CD4-positive, alpha-beta T cell treated with Interleukin-2 at 100 ng/mL for 4 hours (primary cell): Measurements from ENCODE around the gene ATAT1.

Experiments used
- DNase-seq: peaks from one replicate; pipeline ENCODE4 v3.0.0-alpha.2; 2020; ENCODE audit warnings: low spot score

Gene ATAT1

GRCh38 chr6:30684386-30685156, 57.9 kb downstream of the ATAT1 start:
- peak; percentile 60 for DNase-seq

DNA sequence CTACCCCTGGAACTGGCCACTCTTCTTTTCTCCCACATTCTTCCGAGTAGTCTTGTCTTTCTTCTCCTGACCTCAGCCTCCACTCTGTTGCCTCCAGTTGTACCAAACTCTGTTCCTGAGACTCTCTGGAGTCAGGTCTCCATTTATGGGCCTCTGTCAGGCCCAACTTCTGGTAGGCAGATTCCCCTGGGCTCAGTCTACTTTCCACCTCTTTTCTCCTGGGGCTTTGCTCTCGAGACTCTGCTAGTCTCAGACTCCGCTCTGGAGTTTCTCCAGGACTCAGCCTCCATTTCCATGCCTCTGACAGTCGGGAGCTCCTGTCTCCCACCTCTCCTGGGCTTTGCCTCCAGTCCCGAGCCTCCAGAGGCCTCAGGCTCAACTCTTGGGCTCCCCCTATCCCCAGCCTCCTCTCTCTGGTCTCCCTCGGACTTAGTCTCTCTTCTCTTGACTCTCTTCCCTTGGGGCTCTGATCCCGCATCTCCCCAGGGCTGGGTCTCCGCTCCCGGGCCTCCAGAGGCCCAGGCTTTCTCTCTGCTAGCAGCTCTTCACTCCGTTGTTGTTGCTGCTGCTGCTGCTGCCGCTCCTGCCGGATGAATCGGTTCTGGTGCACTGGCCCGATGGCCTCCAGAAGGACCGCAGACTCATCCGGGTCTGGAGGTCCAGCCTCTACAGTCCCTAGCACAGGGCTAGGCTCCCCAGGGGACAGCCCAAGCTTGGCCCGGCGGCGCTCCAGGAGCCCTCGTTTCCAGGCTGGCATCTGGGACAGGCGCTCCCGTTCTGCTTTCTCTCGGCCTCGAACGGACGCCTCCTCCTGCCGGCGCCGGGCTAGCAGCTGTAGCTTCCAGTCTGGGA, 58.7 kb downstream of the ATAT1 start:
- DNase-seq, result no peak

- peak; percentile 84 for DNase-seq
These were observed 59.6 kb downstream of the ATAT1 start, which contains the start of gene PPP1R18 for GRCh38 chr6:30686009-30686907. PPP1R18 (minus strand) TSS chr6:30686645; CDS start chr6:30686018, 627 bp downstream.

GRCh38 chr6:30686908-30687658, 60.4 kb downstream of the ATAT1 start:
- peak; percentile 80 for DNase-seq

DNA sequence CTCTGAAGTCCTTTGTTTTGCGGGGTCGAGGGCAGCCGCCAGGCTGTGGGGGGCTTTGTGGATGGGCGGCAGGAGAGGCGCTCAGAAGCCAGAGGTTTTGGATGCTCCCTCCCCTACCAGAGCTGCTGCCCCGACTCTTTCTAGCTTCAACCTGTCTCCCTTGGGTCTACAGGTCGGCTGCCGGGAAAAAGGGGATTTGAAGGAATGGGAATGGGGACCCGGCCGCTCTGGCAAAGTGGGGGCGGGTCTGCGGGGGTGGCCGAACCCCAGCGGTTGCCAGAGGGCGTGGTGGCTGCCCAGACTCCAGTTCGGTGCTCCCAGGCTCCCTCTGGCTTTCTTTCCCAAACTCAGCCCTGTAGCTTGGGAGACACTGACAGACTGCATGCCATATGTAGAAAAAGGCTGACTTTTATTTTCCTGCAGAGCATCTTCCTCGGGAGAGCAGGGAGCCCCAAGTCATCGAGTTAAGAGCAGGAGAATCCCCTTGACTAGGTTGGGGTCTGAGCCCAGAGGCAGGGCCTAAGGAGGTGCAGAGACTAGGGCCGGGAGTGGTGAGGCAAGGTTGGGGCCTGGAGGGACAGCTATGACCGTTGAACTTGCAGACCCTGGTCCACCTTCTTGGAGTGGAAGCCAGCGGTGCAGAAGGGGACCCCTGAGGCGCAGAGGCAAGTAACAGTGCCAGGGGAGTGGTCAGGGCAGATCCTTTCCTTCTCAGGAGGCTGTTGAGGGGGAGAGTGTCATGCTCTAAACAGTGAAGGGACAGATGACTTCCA, 61.2 kb downstream of the ATAT1 start:
- DNase-seq, result no peak

- no peak for DNase-seq
These were observed 61.9 kb downstream of the ATAT1 start for GRCh38 chr6:30688569-30688968.

- no peak for DNase-seq
These were observed 62.6 kb downstream of the ATAT1 start for GRCh38 chr6:30689022-30689865.

GRCh38 chr6:30689985-30690384, 63.3 kb downstream of the ATAT1 start:
- no peak for DNase-seq

DNA sequence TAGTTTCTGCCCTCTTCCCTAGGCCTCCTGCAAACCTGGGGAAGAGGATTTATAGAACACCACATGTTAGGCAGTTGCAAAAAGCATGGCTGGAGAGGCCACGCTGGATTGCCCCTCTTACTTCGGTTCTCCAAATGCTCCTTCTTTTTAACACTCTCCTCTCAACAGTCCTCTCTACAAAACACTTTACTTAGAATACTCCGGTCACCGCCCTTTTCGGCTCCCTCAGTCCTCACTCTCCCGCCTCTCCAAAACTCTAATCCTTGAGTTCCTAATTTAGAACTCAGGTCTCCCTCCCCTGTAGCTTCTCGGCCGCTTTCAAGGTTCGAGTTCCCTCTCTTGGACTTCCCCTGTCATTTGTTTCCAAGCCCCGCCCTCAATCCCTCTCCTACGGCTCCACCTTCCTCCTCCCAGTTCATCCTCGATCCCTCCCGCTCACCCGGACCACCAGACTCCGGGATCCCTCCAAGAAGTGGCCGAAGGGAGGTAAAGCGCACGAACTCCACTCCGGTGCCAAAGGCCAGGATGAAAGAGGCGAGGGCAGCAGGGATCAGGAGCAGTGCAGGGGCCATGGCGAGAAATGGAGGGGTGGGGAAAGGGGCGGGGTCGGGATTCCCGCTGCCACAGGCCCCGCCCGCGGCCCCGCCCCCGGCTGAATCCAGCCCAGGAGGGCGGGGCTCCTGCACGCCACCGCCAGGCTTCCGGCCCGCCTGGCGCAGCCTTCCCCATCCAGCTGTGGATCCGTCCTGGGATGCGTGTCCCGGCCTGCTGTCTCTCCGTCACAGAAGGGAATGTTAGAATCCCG, 63.9 kb downstream of the ATAT1 start, which contains the start of gene NRM:
Gene NRM, minus strand, starts transcription at position 582 of the 805 bp plus-strand sequence. Its CDS starts 10 bp downstream, at position 572.
- DNase-seq, result peak; percentile 58

DNA sequence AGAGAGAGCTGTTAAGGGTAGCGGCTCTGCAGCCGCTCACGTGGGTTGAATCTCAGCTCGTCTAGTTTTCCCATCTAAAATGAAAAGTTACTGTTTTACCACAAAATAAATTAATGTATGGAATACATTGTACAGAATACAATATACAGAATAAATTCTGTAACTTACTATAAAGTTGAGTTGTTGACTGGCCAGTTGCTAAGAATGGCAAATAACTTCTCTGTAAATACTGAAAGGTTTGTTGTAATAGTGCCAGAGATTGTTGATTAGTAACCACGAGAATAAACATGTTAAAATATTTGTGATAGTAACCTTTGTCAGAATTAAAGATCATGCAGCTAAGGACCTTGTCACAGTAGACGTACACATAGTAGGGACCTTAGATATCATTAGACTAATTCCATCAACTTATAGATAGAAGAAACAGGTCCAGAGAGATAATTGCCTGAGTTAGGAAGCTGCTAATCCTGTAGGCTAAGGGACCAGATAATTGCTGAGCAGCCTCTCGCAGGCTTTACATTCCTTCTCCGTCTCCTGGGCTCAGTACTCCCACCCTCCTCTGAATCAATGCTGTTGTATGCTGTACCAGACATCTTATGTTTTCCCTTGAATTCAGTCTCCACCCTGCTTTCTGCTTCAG, 64.7 kb downstream of the ATAT1 start:
- no peak for DNase-seq
